Measurements from ENCODE around the gene OR51G1.

DNA sequence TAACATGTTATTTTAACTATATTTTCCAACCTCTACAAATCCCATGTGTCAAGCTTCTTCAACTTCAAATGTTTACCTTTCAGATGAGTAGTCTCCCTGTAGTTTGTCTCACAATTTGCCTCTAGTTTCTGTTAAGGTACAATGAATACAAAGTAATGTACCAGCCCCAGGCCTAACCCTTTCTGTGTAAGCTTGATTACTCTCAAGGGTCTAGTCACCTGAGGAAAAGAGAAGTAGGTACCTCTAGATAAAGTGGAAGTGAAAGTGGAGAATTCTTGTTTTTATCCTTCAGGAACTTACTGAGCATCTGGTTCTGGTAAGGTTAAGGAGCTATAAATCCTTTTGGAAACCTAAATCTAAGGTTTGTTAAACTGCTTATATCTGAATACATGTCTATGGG is 20.7 kb downstream of the OR51G1 start, which contains the start of gene OR51A7:
- TF ChIP-seq EP300 (IDR thresholded peaks at IDR 0.05; ENCODE audit: low read depth) (no peak), CTCF (IDR thresholded peaks at IDR 0.05) (no peak), POLR2A (IDR thresholded peaks at IDR 0.05) (no peak), POLR2AphosphoS5 (IDR thresholded peaks at IDR 0.05) (no peak)
